Lower leg skin (tissue), 3 donors: ENCODE results near the gene TMIGD3.

ENCODE experiments used
- CTCF ChIP-seq, 3 donors: fragments of 450-650 bp; IDR thresholded peaks; one replicate each; pipeline ENCODE4 v1.5.1; 2016; ENCODE audit warnings: antibody characterized with exemption in 3 of 3, mild to moderate bottlenecking in 3 of 3, moderate library complexity in 2 of 3
- POLR2A ChIP-seq, 2 donors: fragments of 450-650 bp; IDR thresholded peaks; one replicate each; pipeline ENCODE4 v1.6.1; 2016 to 2017; ENCODE audit warnings: antibody characterized with exemption in 2 of 2, mild to moderate bottlenecking in 1 of 2, moderate library complexity in 1 of 2

GRCh38 chr1:111461765-111462164, 41.7 kb downstream of the TMIGD3 start:
- TF ChIP-seq CTCF (IDR thresholded peaks at IDR 0.05): no peak
- TF ChIP-seq POLR2A (IDR thresholded peaks at IDR 0.05): no peak
